H9 (cell line): ENCODE results near the gene C6orf136. TPM values are rescaled to one million over a fixed set of nuclear protein-coding genes. Genes with fewer than 3 reads are reported as not detected.

Experiments
- DNase-seq: peaks from one replicate; pipeline ENCODE4 v3.0.0-alpha.2; 2017
- H2AFZ ChIP-seq: one replicate; pipeline ENCODE4 v1.6.1; 2013; ENCODE audit warnings: mild to moderate bottlenecking, low read length, control low read depth, moderate library complexity
- H2AK5ac ChIP-seq: 2 replicates; pipeline ENCODE4 v1.6.1; 2013; ENCODE audit warnings: low read length, control low read depth, mixed read lengths; ENCODE audit not compliant: insufficient read length
- H2BK120ac ChIP-seq: one replicate; pipeline ENCODE4 v1.6.1; 2013; ENCODE audit warnings: low read depth, mild to moderate bottlenecking, low read length, control low read depth, inconsistent platforms; ENCODE audit not compliant: poor library complexity, severe bottlenecking
- H2BK12ac ChIP-seq: 2 replicates; pipeline ENCODE4 v1.6.1; 2013; ENCODE audit warnings: low read length, control low read depth, mixed read lengths, low read depth; ENCODE audit not compliant: insufficient read length
- H2BK15ac ChIP-seq: 2 replicates; pipeline ENCODE4 v1.6.1; 2013; ENCODE audit warnings: low read depth, low read length, control low read depth
- H2BK20ac ChIP-seq: one replicate; pipeline ENCODE4 v1.6.1; 2013; ENCODE audit warnings: low read depth, mild to moderate bottlenecking, low read length, control low read depth, inconsistent platforms; ENCODE audit not compliant: poor library complexity, severe bottlenecking
- H2BK5ac ChIP-seq: 2 replicates; pipeline ENCODE4 v1.6.1; 2013; ENCODE audit warnings: low read length, control low read depth, mixed read lengths; ENCODE audit not compliant: insufficient read length
- H3K14ac ChIP-seq: 2 replicates; pipeline ENCODE4 v1.6.1; 2013; ENCODE audit warnings: low read length, control low read depth; ENCODE audit not compliant: insufficient read depth
- H3K18ac ChIP-seq: 2 replicates; pipeline ENCODE4 v1.6.1; 2013; ENCODE audit warnings: low read depth, mild to moderate bottlenecking, mixed read lengths, low read length, control low read depth; ENCODE audit not compliant: insufficient read length
- H3K23ac ChIP-seq: 2 replicates; pipeline ENCODE4 v1.6.1; 2013; ENCODE audit warnings: low read length, control low read depth, mixed read lengths, low read depth; ENCODE audit not compliant: insufficient read length
- H3K23me2 ChIP-seq: 2 replicates; pipeline ENCODE4 v1.6.1; 2013; ENCODE audit warnings: low read depth, mild to moderate bottlenecking, mixed read lengths, low read length, control low read depth; ENCODE audit not compliant: insufficient read length, poor library complexity, severe bottlenecking
- H3K27ac ChIP-seq: 2 replicates; pipeline ENCODE4 v1.5.1; 2013; ENCODE audit warnings: low read length, control low read depth, mixed read lengths, low read depth; ENCODE audit not compliant: insufficient read length
- H3K27me3 ChIP-seq: 2 replicates; pipeline ENCODE4 v1.6.1; 2013; ENCODE audit warnings: low read length, control low read depth, inconsistent platforms; ENCODE audit not compliant: insufficient read depth
- H3K4ac ChIP-seq: 2 replicates; pipeline ENCODE4 v1.6.1; 2013; ENCODE audit warnings: low read depth, mild to moderate bottlenecking, control low read depth, inconsistent platforms, low read length, moderate library complexity
- H3K4me1 ChIP-seq: 2 replicates; pipeline ENCODE4 v1.6.1; 2013; ENCODE audit warnings: low read length, control low read depth, inconsistent platforms; ENCODE audit not compliant: insufficient read depth
- H3K4me2 ChIP-seq: 2 replicates; pipeline ENCODE4 v1.6.1; 2013; ENCODE audit warnings: low read length, control low read depth, mixed read lengths; ENCODE audit not compliant: insufficient read length, insufficient read depth
- H3K56ac ChIP-seq: 2 replicates; pipeline ENCODE4 v1.6.1; 2013; ENCODE audit warnings: low read depth, mild to moderate bottlenecking, mixed read lengths, low read length, control low read depth; ENCODE audit not compliant: insufficient read length
- H3K79me1 ChIP-seq: 2 replicates; pipeline ENCODE4 v1.6.1; 2013; ENCODE audit warnings: low read depth, mild to moderate bottlenecking, moderate library complexity, low read length, control low read depth, inconsistent platforms; ENCODE audit not compliant: insufficient read depth, poor library complexity, severe bottlenecking
- H3K79me2 ChIP-seq: 2 replicates; pipeline ENCODE4 v1.6.1; 2013; ENCODE audit warnings: low read length, control low read depth, inconsistent platforms; ENCODE audit not compliant: insufficient read depth
- H3K9ac ChIP-seq: 2 replicates; pipeline ENCODE4 v1.6.1; 2013; ENCODE audit warnings: low read length, control low read depth, mixed read lengths; ENCODE audit not compliant: insufficient read length; ENCODE audit errors: extremely low read depth
- H3K9me3 ChIP-seq: one replicate; pipeline ENCODE4 v1.6.1; 2013; ENCODE audit warnings: low read depth, low read length, inconsistent platforms; ENCODE audit not compliant: control insufficient read depth
- H3T11ph ChIP-seq: one replicate; pipeline ENCODE4 v1.6.1; 2013; ENCODE audit warnings: mild to moderate bottlenecking, low read length, control low read depth, inconsistent platforms
- H4K20me1 ChIP-seq: one replicate; pipeline ENCODE4 v1.6.1; 2013; ENCODE audit not compliant: control insufficient read depth, insufficient read length, insufficient read depth
- H4K5ac ChIP-seq: 2 replicates; pipeline ENCODE4 v1.6.1; 2013; ENCODE audit warnings: low read depth, mild to moderate bottlenecking, mixed read lengths, low read length, control low read depth; ENCODE audit not compliant: insufficient read length
- H4K8ac ChIP-seq: replicated peaks from 2 replicates; pipeline ENCODE4 v1.6.1; 2013; ENCODE audit warnings: low read length, control low read depth, mixed read lengths, low read depth; ENCODE audit not compliant: insufficient read length
- H4K91ac ChIP-seq: 2 replicates; pipeline ENCODE4 v1.6.1; 2013; ENCODE audit warnings: low read depth, mild to moderate bottlenecking, moderate library complexity, mixed read lengths, low read length, control low read depth; ENCODE audit not compliant: insufficient read length
- H3K27ac Mint-ChIP-seq, 3 experiments: 2 replicates in 2 of 3; 3 replicates in 1 of 3; pipeline ENCODE4 v1.8.0; 2020 to 2021; ENCODE audit warnings: mixed read lengths in 3 of 3, mild to moderate bottlenecking in 1 of 3, moderate library complexity in 1 of 3
- H3K27me3 Mint-ChIP-seq: 2 replicates; pipeline ENCODE4 v1.8.0; 2021; ENCODE audit warnings: low read depth, mild to moderate bottlenecking, moderate library complexity, mixed read lengths
- H3K36me3 Mint-ChIP-seq, 3 experiments: 2 replicates in 2 of 3; 3 replicates in 1 of 3; pipeline ENCODE4 v1.8.0; 2020 to 2021; ENCODE audit warnings: low read depth in 3 of 3, mixed read lengths in 3 of 3; ENCODE audit not compliant: insufficient read depth in 1 of 3
- H3K4me1 Mint-ChIP-seq, 2 experiments: 2 replicates each; pipeline ENCODE4 v1.8.0; 2020; ENCODE audit warnings: mixed read lengths in 2 of 2
- H3K4me3 Mint-ChIP-seq, 2 experiments: 2 replicates in 1 of 2; 3 replicates in 1 of 2; pipeline ENCODE4 v1.8.0; 2020 to 2021; ENCODE audit warnings: mild to moderate bottlenecking in 2 of 2, mixed read lengths in 2 of 2, moderate library complexity in 1 of 2
- H3K9me3 Mint-ChIP-seq, 2 experiments: 2 replicates in 1 of 2; 3 replicates in 1 of 2; pipeline ENCODE4 v1.8.0; 2020; ENCODE audit warnings: mild to moderate bottlenecking in 2 of 2, mixed read lengths in 2 of 2, moderate library complexity in 1 of 2
- WGBS: extraction: QIAGEN DNeasy Blood & Tissue Kit; methylation state at CpG from one replicate; pipeline ENCODE4 v1.1.7; 2013; ENCODE audit warnings: missing lambda C conversion rate, low lambda C conversion rate, mixed read lengths; ENCODE audit not compliant: insufficient read length; ENCODE audit errors: extremely low coverage; 5-methylcytosine and 5-hydroxymethylcytosine counted together
- total RNA-seq: library from RNA; stranded (reverse); gene quantifications from 2 replicates; pipeline ENCODE4 v1.2.1, GENCODE V29; 2021
- TF ChIP-seq, protein P1 (sequence below): fragments of 200-600 bp; sonication (generic); conservative IDR thresholded peaks from 3 replicates; pipeline ENCODE4 v1.8.0; 2021; ENCODE audit warnings: antibody characterized with exemption, mild to moderate bottlenecking

Gene C6orf136
- total RNA-seq, 1 experiment from 2014 or later, result 22.2 TPM

DNA sequence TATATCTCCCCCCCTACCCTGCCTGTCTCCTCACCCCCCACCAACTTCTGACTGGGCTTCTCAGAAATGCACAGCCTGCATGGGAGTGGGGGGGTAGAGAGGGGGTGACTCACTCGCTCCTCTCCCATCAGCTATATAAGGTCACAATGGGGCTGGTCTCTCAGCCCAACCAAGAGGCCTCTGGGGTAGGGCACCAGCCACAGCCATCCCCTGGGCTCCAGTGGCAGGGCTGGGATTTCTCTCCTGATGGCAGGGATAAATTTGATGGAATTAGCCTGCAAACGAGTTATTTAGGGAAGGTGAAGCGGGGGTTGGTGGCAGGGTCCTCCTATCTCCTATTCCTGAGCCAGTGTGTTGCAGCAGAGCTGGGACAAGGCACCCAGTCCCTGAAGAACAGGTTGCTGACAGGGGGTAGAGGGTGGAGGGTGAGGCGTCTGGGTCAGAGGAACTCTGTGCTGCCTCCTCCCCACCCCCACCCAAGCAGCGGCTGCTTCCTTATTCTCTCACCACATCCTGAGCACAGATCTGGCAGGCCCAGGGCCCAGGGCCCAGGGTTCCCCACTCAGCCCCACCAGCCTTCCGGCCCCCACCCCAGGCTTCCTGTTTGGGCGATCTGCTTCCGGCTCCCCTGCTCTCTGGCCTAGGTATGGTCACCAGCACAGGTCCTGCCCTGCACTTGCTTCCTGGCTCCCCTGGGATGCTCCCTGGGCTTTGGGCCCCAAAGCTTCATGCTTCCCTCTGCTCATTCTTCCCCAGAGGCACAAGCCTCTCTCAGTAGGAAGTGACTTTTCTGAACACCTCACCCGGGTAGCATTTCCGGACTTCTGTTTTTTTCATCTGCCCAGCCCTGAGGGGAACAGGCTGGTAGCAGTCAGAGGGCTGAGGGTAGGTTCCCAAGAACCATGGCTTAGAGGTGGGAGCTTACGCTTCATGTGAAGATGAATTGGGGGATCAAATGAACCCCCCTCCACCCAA is 35.5 kb downstream of the C6orf136 start:
- TF ChIP-seq, protein P1, sequence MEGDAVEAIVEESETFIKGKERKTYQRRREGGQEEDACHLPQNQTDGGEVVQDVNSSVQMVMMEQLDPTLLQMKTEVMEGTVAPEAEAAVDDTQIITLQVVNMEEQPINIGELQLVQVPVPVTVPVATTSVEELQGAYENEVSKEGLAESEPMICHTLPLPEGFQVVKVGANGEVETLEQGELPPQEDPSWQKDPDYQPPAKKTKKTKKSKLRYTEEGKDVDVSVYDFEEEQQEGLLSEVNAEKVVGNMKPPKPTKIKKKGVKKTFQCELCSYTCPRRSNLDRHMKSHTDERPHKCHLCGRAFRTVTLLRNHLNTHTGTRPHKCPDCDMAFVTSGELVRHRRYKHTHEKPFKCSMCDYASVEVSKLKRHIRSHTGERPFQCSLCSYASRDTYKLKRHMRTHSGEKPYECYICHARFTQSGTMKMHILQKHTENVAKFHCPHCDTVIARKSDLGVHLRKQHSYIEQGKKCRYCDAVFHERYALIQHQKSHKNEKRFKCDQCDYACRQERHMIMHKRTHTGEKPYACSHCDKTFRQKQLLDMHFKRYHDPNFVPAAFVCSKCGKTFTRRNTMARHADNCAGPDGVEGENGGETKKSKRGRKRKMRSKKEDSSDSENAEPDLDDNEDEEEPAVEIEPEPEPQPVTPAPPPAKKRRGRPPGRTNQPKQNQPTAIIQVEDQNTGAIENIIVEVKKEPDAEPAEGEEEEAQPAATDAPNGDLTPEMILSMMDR, result no peak
- Histone ChIP-seq H4K5ac (no peak overlapping the region), H4K20me1 (no peaks in the 10 kb centered on the region), H2BK12ac (no peak overlapping the region), H2BK5ac (no peak overlapping the region), H3K23ac (no peak overlapping the region), H2BK120ac (no peak overlapping the region), H3K14ac (no peak overlapping the region), H3K4me2 (peak overlapping the region; percentile 40), H3K56ac (no peak overlapping the region), H2AK5ac (no peak overlapping the region), H3K18ac (no peak overlapping the region), H2BK20ac (no peak overlapping the region), H2AFZ (no peak overlapping the region), H4K91ac (no peak overlapping the region), H3K23me2 (peaks cover 16% of the 10 kb centered on the region), H3K4ac (no peak overlapping the region), H2BK15ac (no peak overlapping the region), H3K79me2 (peaks cover 2% of the 10 kb centered on the region; the same call in 1 of the 2 replicates), H3K79me1 (no peaks in the 10 kb centered on the region), H4K8ac (no peak overlapping the region), H3K9ac (peak overlapping the region; percentile 27), H3K27ac (no peak overlapping the region), H3K4me1 (peaks cover 14% of the 10 kb centered on the region; the same call in 1 of the 2 replicates), H3T11ph (no peak overlapping the region), H3K27me3 (no peaks in the 10 kb centered on the region), H3K9me3 (no peaks in the 10 kb centered on the region)
- Mint-ChIP-seq H3K4me3 (peak overlapping the region; percentile 35 to 73), H3K4me1 (peaks cover 58 to 62% of the 10 kb centered on the region in 2 experiments), H3K27ac (peak overlapping the region; percentile 91 to 92 (median 92)), H3K9me3 (no peaks in the 10 kb centered on the region; a peak in 1 of 5 replicates), H3K27me3 (peaks cover 3% of the 10 kb centered on the region; the same call in 1 of the 2 replicates), H3K36me3 (peaks cover 3 to 24% (median 18%) of the 10 kb centered on the region in 3 experiments; a peak in 6 of 7 replicates)
- no CpG with 5 or more reads among the region's 11 CpGs for WGBS
- peak; percentile 54 for DNase-seq
